Neural crest cell (in vitro differentiated cells): ENCODE data around the gene PTPN5. TPM values are rescaled to one million over a fixed set of nuclear protein-coding genes. Genes with fewer than 3 reads are reported as not detected.

Source experiments
- DNase-seq: peaks from one replicate; pipeline ENCODE4 v3.0.0; 2021; ENCODE audit warnings: low read depth, mixed read lengths, low spot score
- H3K27ac Mint-ChIP-seq: one replicate; pipeline ENCODE4 v1.8.0; 2021; ENCODE audit warnings: mild to moderate bottlenecking, mixed read lengths; ENCODE audit not compliant: unreplicated experiment
- H3K27me3 Mint-ChIP-seq: 2 replicates; pipeline ENCODE4 v1.8.0; 2021; ENCODE audit warnings: low read depth, mild to moderate bottlenecking, mixed read lengths
- H3K36me3 Mint-ChIP-seq: 2 replicates; pipeline ENCODE4 v1.8.0; 2021; ENCODE audit warnings: low read depth, mild to moderate bottlenecking, mixed read lengths
- H3K4me1 Mint-ChIP-seq: 2 replicates; pipeline ENCODE4 v1.8.0; 2021; ENCODE audit warnings: mixed read lengths
- H3K4me3 Mint-ChIP-seq: one replicate; pipeline ENCODE4 v1.8.0; 2021; ENCODE audit warnings: mild to moderate bottlenecking, mixed read lengths
- H3K9me3 Mint-ChIP-seq: 2 replicates; pipeline ENCODE4 v1.8.0; 2021; ENCODE audit warnings: mixed read lengths
- CTCF ChIP-seq: fragments of 200-600 bp; sonication (generic); conservative IDR thresholded peaks from 2 replicates; pipeline ENCODE4 v1.5.0; 2021; ENCODE audit warnings: antibody characterized with exemption, mild to moderate bottlenecking
- total RNA-seq: library from RNA; stranded (reverse); gene quantifications from 2 replicates; pipeline ENCODE4 v1.2.1, GENCODE V29; 2021

The PTPN5 gene
- total RNA-seq, 1 donor from 2014 or later, result 6.1 TPM

GRCh38 chr11:18802381-18803257 lies 11.0 kb upstream of the PTPN5 start:
- peak; percentile 80 for TF ChIP-seq CTCF
- no peak overlapping the region for H3K27ac Mint-ChIP-seq
- H3K4me3 Mint-ChIP-seq, result no peak overlapping the region
- H3K9me3 Mint-ChIP-seq, result no peaks in the 10 kb centered on the region
- H3K36me3 Mint-ChIP-seq, result no peaks in the 10 kb centered on the region
- peaks cover 5% of the 10 kb centered on the region for H3K4me1 Mint-ChIP-seq
- H3K27me3 Mint-ChIP-seq, result peaks cover 77% of the 10 kb centered on the region
- DNase-seq, result peak; percentile 62

DNA sequence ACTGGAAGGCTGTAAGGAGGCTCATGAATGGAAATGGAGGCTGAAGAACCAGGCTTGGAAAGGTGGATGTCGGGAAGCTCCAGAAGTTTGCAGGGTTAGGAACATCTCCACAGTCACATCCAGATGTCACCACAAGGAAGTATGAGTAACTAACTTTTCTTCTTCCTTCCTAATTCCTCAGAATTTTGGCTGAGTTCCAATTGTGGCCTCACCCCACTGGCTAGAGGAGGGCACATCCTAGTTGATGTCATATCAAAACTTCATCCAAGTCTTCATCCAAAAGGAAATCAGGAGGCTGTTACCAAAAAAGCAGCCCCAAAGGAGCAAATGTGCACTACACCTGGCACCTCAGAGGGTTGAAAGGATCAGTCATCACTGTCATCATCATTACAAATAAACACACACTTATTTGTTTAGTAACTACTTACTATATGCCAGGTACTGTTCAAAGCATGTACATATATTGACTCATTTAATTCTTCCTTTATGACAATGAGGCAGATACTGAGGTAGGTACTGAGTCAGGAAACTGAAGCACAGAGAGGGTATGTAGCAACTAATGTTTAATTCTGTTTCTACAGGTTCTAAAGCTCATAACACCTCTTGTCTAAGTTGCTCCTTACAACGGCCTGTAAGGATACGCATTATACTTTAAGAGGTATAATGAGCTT lies 7.3 kb upstream of the PTPN5 start:
- Mint-ChIP-seq H3K27me3 (peaks cover 81% of the 10 kb centered on the region), H3K36me3 (no peaks in the 10 kb centered on the region), H3K4me3 (no peak overlapping the region), H3K4me1 (peaks cover 5% of the 10 kb centered on the region), H3K9me3 (no peaks in the 10 kb centered on the region), H3K27ac (no peak overlapping the region)
- no peak for DNase-seq
- no peak for TF ChIP-seq CTCF

GRCh38 chr11:18794956-18795355 lies 3.4 kb upstream of the PTPN5 start:
- no peak for TF ChIP-seq CTCF
- Mint-ChIP-seq H3K27ac (no peak overlapping the region), H3K36me3 (no peaks in the 10 kb centered on the region), H3K27me3 (peaks cover 82% of the 10 kb centered on the region), H3K9me3 (no peaks in the 10 kb centered on the region), H3K4me3 (peak overlapping the region; percentile 7), H3K4me1 (peaks cover 6% of the 10 kb centered on the region)
- DNase-seq, result no peak

GRCh38 chr11:18792827-18793226 lies 1.2 kb upstream of the PTPN5 start:
- H3K4me1 Mint-ChIP-seq, result peaks cover 6% of the 10 kb centered on the region
- no peak overlapping the region for H3K27ac Mint-ChIP-seq
- peak overlapping the region; percentile 87 for H3K4me3 Mint-ChIP-seq
- no peak for TF ChIP-seq CTCF
- DNase-seq, result no peak
- H3K36me3 Mint-ChIP-seq, result no peaks in the 10 kb centered on the region
- H3K9me3 Mint-ChIP-seq, result no peaks in the 10 kb centered on the region
- peaks cover 88% of the 10 kb centered on the region for H3K27me3 Mint-ChIP-seq

DNA sequence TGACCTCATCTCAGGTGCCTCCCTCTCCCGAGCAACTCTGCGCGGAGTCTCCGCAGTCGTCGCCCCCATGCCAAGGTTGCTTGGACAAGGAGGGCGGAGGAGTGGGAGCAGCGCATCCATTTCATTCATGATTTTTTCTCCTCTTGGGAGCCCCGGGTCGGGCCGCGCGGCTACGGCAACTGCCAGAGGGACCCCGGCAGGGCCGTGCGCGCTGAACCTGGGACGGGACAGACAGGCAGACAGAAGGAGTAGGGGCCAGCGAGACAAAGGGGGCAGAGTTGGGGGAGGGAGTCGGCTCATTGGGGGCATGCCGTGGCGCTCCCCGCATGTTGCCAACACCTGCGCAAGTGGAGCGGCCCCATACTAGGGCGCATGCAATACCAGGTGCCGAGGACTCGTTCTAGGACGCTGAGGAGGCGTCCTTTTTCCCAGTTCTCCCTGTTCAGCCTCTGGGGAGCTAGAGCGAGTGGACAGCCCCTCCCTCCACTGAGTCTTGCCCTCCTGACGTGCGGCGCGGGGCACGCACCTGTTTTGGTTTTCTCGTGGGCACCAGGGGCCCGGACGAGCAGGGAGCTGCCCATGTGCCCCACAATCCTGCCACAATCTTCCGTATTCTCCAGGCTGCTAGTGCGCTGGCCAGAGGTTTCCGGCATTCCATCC lies 501 bp upstream of the PTPN5 start:
- DNase-seq, result no peak
- TF ChIP-seq CTCF, result no peak
- Mint-ChIP-seq H3K4me1 (peaks cover 6% of the 10 kb centered on the region), H3K36me3 (no peaks in the 10 kb centered on the region), H3K27ac (no peak overlapping the region), H3K4me3 (peak overlapping the region; percentile 87), H3K27me3 (peaks cover 87% of the 10 kb centered on the region), H3K9me3 (no peaks in the 10 kb centered on the region)
